Measurements from ENCODE around the gene REPIN1.

The REPIN1 gene

DNA sequence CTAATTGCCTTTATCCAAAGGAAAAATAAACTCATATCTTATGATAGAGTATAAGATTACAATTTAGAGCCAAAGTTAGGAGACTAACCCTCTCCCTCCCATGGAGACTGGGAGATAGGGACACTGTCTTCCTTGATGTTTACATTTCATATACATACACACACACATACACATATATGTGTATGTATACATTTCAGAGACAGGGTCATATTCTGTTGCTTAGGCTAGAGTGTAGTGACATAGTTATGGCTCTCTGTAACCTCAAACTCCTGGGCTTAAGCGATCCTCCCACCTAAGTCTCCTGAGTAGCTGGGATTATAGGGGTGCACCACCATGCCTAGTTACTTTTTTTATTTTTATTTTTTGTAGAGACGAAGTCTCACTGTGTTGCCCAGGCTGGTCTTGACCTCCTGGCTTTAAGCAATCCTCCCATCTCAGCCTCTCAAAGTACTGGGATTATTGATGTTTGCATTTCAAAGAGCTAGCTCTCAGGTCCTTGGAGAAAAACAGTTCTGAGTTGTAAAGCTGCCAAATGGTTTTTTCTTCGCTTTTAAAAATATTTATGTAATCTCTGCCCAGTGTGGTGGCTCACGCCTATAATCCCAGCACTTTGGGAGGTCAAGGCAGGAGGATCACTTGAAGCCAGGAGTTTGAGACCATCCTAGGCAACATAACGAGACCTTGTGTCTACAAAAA, 8.1 kb upstream of the REPIN1 start:
- no peak for DNase-seq (ENCODE audit: low spot score)

DNA sequence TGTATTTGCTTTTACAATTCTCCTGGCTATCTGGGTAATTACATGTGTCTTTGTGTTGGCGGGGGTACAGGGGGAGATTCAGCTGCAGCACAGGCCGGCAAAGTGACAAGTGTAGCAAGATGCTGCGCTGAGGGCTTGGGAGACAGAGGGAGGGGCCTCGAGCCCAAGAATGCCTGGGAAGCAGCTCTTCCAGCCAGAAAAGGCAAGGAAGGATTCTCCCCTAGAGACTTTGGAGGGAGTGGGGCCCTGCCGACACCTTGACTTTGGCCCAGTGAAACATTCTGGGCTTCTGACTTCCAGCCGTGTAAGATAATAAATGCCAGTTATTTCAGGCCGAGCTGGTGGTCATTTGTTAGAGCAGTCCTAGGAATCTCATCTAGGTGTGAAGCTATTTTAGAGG, 7.2 kb upstream of the REPIN1 start:
- no peak for DNase-seq (ENCODE audit: low spot score)

DNA sequence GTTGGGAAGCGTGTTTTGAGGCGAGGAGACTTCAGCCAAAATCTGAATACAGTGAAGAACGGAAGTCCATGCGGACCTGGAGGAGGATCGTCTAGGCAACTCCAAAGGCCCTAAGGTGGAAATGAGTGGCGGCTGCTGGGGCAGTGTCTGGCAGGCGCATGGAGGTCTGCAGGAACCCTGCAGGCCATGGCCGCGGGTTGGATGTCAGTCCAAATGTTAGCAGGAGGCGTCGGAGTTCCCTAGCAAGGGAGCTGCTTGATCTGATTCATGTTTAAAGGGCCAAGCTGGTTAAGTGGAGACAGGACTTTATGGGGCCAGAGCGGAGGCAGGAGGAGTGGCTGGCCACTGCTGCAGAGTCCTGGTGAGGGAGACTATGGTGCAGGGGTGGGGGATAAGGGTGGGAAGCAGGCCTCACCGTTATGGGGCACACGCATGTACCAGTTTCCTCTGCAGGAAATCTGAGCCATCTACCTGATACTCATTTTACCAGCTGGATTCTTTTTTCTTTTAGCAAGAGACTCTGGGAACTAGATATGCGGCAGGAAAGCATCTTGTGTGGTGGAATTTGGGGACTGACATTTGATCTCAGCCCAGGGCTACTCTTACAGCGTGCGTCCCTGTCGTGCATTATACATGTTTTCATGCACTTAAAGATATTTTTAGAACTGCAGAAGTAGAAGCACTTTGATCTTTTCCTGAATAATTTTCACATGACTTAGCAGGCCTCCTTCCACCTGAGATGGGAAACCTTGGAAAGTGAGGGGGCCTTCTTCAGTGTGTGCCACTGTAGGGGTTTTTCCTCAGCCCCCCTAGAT, 6.6 kb upstream of the REPIN1 start:
- DNase-seq (ENCODE audit: low spot score): no peak

DNA sequence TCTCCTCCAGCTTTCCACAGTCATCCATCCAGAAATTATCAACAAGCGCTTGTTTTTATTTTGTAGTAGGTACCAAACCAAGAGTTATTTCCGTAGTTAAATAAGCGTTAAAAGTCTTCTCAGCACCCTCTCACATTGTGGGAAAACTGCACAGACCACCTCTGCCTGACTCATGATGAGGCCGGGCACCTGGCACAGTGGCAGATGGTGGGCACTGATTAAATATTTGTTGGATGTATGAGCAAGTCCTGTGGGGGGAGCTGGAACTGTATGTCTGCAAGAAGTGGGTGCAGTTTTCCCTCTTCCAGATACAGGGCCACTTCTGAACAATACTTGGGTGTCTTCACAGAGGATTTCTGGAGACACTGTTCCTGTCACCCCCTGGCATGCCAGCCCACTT, 5.3 kb upstream of the REPIN1 start:
- no peak for DNase-seq (ENCODE audit: low spot score)

DNA sequence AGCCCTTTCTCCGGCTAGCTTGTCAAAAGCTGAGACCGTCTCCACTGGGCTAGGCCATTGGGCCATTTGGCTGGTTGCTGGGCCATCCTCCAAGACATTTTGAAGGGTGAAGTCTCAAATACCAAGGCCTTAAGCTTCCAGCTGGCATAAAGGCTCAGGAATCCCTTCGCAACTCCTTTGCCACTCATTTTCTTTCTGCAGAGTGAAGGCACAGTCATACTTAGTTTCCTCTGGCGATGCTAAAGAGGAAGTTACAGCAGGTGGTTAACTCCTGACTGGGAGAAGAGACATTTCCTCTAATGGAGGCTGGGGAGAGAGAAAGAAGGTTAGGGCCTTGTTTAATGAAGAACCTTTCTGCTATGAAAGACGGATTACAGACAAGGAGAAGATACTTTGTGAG, 4.8 kb upstream of the REPIN1 start:
- no peak for DNase-seq (ENCODE audit: low spot score)

DNA sequence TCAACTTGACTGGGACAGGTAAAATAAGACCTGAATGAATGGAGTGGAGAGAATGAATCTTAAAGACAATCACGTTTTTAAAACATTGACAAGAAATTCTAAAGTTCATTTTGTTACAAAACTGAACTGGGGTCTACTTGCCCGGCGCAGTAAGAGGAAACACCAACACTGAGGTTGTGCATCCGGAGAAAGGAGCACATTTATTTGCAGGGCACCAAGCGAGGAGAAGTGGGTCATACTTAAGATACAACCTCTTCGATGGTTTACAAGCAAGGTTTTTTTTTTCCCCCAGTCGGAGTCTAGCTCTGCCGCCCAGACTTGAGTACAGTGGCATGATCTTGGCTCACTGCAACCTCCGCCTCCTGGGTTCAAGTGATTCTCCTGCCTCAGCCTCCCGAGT, 3.4 kb upstream of the REPIN1 start:
- no peak for DNase-seq (ENCODE audit: low spot score)

DNA sequence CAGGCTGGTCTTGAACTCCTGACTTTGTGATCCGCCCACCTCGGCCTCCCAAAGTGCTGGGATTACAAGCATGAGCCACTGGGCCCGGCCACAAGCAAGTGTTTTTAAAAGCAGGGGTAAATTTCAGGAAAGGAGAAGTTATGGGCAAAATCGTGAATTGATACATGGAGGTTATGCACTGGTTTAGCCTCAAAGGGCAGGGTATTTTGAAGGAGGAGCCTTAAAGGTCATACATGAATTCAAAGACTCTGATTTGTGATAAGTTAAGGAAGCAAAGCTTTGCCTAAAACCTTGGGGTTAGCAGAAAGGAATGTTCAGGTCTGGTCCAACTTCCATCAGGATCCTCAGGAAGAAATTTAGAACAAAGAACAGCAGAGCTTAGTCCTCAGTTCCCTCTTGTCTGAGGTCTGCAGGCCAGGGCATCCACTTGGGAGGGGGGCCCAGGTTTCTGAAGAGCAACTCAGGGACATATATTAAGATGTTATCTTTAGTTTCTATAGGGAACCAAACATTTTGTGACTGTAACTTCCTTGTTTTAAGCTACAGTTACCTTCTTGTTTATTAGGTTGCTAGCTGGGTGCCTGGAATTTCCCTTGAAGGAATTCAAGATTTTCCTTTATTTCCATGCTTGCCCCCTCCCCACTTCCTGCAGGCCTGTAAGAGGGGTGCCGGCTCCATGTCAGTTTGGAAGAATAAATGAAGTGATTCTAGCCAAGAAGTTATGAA, 2.8 kb upstream of the REPIN1 start:
- DNase-seq (ENCODE audit: low spot score): no peak

DNA sequence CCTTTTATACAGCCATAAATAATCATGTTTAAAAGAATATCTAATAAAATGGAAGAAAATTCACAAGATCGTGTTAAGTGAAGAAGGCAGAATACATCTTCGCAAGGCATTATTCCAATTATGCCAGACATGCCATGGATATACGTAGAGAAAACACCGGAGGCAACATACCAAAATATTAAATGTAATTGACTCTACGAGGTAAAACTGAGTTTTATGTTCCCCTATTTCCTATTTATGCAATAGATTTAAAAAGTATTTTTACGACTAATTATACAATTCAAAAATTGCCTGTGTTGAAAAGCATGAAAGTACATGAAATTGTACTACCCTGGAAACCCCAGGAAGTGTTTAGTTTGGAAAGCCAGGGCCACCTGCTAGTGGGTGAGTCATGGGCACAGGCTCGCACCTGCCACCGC, 936 bp upstream of the REPIN1 start:
- no peak for DNase-seq (ENCODE audit: low spot score)

DNA sequence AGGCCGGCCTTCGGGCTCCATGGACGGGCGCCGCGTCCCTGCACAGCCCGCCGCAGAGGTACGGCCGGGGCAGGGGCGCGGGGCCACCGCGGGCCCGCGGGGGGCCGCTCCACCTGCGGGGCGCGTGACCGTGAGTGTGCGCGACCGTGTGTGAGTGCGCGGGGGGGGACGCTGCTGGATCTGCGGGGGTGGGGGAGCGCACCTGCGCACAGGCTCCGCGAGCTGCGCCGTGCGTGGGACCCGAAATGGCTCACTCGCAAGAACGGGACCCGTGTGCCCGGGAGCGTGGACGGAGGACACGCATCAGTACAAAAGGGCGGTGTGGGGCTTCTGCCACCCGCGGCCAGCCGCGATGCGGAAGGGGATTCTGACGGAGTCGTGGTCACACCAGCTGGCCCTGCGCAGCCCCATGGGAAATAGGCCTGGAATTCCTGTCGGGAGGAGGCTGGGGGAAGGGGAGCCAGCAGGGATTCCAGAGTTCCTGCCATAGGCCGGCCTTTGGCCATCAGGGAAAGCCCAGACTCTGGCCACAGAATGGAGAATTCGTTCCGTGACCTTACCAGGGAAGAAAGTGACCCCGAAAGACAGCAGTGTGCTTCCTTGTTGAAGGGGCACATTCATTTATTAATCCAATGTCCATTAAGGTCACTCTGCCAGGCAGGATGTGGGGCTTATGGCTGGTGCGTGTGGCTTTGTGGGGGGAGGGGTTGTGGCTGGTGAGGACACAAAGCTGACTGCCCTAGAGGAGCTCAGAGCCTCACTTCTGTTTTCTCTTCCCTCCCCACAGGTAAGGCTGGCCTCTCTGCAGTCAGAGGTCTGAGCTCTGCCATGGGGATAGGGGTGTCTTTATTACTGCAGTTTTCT, 494 bp downstream of the REPIN1 start:
- peak; percentile 58 for DNase-seq (ENCODE audit: low spot score)

DNA sequence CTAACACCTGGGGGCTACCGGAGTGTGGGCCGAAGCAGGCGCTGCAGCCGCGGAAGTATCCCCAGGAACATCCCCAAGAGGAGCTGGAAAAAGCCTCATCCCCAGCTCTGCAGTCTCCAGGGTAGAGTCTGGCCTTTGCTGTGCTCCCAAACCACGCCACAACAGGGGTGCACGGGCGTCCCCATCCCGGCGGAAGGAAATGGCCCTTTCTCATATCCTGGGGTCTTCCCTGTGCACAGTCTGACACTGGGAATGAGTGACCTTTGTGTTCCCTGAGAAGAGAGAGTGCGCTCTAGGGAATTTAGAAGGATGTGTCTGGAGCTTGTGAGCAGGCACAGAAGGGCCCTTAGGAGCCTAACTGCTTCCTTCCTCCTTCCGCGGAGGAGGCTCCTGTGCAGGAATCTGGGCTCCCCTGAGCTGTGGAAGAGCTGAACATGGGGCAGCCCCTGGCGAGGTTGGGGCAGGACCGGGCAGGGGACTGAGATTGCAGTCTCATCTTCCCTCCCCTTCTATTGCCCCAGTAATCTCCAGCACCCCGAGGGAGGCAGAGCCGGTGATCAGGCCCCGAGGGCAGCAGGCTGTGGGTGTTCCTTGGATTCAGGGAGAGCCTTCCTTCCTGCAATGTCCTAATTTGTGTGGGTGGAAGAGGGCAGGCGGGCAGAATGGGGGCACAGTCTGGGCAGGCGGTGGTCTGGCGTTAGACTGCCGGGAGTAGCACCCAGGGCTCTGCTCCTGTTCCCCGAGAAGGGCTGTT, 1.3 kb downstream of the REPIN1 start:
- no peak for DNase-seq (ENCODE audit: low spot score)

DNA sequence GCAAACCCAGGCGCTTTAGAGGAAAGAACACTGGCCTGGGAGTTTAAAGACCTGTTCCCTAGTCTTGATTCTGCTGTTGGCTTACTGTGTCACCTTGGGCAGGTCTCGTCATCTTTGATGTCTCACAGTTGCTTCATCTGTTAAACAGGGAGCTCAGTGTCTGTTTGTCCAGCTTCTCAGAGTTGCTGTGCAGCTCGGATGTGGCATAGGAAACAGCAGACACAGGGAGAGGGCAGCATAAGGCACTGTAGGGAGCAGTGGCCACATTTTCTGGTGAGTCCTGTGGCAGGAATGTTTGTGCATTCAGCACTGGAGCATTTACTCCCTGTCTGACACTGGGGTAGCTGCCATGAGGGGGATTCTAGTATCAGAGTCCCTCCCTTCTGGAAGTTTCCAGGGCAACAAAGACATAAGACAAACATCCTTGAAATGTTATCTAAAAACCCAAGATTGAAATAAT, 2.0 kb downstream of the REPIN1 start:
- no peak for DNase-seq (ENCODE audit: low spot score)

DNA sequence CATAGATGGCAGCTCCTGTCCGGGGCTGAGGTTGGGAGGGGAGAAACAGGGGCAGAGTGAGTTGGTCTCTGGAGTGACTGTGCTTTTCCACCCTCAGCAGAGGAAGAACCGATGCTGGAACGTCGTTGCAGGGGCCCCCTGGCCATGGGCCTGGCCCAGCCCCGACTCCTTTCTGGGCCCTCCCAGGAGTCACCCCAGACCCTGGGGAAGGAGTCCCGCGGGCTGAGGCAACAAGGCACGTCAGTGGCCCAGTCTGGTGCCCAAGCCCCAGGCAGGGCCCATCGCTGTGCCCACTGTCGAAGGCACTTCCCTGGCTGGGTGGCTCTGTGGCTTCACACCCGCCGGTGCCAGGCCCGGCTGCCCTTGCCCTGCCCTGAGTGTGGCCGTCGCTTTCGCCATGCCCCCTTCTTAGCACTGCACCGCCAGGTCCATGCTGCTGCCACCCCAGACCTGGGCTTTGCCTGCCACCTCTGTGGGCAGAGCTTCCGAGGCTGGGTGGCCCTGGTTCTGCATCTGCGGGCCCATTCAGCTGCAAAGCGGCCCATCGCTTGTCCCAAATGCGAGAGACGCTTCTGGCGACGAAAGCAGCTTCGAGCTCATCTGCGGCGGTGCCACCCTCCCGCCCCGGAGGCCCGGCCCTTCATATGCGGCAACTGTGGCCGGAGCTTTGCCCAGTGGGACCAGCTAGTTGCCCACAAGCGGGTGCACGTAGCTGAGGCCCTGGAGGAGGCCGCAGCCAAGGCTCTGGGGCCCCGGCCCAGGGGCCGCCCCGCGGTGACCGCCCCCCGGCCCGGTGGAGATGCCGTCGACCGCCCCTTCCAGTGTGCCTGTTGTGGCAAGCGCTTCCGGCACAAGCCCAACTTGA, 2.7 kb downstream of the REPIN1 start:
- DNase-seq (ENCODE audit: low spot score): no peak

DNA sequence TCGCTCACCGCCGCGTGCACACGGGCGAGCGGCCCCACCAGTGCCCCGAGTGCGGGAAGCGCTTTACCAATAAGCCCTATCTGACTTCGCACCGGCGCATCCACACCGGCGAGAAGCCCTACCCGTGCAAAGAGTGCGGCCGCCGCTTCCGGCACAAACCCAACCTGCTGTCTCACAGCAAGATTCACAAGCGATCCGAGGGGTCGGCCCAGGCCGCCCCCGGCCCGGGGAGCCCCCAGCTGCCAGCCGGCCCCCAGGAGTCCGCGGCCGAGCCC, 3.3 kb downstream of the REPIN1 start:
- no peak for DNase-seq (ENCODE audit: low spot score)

DNA sequence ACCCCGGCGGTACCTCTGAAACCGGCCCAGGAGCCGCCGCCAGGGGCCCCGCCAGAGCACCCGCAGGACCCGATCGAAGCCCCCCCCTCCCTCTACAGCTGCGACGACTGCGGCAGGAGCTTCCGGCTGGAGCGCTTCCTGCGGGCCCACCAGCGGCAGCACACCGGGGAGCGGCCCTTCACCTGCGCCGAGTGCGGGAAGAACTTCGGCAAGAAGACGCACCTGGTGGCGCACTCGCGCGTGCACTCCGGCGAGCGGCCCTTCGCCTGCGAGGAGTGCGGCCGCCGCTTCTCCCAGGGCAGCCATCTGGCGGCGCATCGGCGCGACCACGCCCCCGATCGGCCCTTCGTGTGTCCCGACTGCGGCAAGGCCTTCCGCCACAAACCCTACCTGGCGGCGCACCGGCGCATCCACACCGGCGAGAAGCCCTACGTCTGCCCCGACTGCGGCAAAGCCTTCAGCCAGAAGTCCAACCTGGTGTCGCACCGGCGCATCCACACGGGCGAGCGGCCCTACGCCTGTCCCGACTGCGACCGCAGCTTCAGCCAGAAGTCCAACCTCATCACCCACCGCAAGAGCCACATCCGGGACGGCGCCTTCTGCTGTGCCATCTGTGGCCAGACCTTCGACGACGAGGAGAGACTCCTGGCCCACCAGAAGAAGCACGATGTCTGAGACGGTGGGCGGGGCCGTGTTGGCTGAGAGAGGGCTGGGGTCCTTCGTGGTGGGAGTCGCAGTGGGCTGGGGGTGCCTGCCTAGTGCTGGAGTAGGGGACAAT, 3.8 kb downstream of the REPIN1 start:
- no peak for DNase-seq (ENCODE audit: low spot score)

DNA sequence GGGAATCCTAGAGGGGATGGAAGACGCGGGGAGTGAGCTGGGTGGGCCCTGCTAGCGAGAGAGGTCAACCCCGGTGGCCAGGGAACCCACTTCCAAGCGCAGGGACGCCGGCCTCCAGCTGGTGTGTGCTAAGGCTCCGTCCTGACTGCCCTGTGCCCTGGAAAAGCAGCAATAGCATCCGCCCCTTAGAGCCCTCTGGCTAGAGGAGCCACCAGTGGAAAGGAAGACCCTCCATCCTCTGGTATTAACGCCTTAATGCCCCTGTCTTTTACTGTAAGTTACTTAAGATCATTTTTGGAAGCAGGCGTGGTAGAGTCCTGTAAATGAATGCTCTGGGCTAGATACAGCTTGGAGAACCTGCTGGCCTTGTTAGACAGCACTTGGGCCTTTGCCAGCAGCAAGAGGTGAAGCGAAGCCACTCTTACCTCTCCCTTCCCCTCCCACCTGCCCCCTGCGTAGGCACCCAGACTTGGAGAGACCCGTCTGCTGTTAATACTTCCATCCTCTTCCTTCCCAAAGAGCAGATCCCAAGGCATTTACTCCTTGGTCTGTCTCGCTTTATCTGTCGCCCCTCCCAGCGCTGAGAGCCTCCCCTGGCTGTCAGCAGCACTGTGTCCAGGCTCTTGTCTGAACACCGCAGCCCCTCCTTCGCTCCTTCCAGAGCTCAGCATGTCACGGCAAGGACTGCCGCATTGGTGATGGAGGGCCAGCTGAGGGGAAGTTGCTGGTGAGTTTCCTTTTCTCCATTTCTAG, 4.6 kb downstream of the REPIN1 start:
- DNase-seq (ENCODE audit: low spot score): no peak

DNA sequence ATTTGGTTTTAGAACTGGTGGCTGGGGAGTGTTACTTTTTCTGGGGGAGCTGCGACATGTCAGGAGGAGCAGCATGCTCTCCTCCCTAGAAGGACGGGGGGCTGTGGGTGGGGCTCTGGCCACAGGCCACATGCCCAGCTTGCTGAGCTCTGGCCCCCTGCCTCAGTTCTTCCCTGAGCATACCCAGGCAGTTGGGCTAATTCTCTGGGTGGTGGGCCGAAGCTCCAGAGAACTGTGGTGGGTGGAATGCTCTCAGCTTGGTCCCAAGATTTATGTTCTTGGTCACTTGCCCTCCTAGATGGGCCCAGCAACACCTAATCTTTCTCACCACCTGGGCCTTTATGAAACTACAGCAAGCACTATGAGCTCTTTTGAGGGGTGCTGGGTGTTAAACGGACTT, 5.4 kb downstream of the REPIN1 start:
- DNase-seq (ENCODE audit: low spot score): no peak

DNA sequence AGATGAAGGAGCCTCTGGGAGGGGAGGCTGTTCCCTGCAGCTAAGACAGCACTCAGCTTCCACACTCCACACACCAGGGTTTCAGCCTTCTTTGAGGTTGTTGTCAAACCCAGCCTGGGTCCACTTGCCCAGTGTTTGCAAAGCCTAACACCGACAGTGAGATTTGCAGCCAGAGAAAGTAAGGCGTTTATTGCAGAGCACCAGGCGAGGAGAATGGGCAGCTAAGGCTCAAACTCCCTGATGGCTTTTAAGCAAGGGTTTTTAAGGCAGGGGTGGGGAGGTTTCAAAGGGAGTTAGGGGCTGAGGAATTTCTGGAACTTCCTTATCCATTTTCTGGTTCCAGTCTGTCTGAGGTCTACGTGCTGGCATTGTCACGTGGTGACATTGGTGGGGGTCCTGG, 5.8 kb downstream of the REPIN1 start:
- no peak for DNase-seq (ENCODE audit: low spot score)

DNA sequence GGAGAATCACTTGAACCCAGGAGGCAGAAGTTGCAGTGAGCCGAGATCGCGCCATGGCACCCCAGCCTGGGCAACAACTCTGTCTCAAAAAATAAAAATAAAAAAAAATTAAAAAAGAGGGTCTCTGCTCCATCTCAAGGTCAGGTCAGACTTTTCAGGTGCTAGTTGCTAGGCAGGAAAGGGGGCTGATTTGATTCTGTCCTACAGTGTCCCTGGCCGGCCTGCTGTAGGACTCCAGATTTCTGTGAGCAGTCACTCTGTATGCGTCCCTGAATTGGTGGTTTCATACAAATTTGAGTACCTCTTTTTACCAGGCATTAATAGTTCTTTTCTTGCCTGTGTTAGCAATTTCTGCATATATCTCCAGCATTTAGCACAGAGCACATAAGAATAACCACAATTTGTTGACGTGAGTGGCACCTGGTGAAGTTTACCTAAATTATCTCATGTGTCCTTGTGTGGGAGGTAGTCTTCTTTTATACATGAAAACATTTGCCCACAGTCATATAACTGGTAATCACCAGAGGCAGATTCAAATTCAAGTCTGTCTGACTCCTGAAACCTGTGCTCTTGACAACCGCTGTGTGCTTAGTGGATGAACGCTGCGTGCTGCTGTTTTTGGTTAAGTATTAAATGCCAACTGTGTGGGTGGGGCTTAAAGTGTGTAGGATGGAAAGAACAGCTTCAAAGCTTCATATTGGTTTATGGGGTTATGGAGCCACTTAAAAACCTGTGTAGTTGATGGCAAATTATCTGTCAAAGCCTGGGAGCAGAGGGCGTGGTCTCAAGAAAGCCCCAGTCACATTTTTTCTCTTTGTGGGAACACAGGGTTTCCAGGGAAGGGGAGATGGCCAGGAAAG, 7.3 kb downstream of the REPIN1 start:
- DNase-seq (ENCODE audit: low spot score): no peak
